ENCODE data around the gene ABI3. TPM values are rescaled to one million over a fixed set of nuclear protein-coding genes. Genes with fewer than 3 reads are reported as not detected.

The ABI3 gene
- total RNA-seq, 1 donor from 2014 or later: 32.8 TPM

DNA sequence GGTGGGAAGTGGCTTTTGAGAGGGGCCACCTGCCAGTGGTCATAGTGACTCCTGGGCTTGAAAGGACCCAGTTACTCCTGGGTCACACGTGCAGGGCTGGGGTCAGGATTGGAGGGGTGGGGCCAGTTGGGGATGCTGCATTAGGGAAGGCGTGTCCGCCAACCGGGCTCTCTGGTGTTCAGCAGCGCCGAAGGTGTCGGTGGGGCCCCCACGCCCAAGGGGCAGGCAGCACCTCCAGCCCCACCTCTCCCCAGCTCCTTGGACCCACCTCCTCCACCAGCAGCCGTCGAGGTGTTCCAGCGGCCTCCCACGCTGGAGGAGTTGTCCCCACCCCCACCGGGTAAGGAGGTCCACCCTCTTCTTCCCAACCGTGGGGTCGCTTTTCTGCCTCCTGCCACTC, 9.5 kb downstream of the ABI3 start:
- intact Hi-C loops (cut with micrococcal nuclease): loop anchor here (2.0 kb wide), 1 partner anchor 39 kb away; no protein-coding TSS in a partner anchor
- Mint-ChIP-seq H3K36me3 (ENCODE audit: low read depth) (peaks cover 47% of the 10 kb centered on the region), H3K27ac (no peak overlapping the region), H3K9me3 (no peaks in the 10 kb centered on the region), H3K4me1 (ENCODE audit: low read depth) (peaks cover 64% of the 10 kb centered on the region), H3K27me3 (ENCODE audit: insufficient read depth) (peaks cover 4% of the 10 kb centered on the region), H3K4me3 (peak overlapping the region; percentile 22)
- no peak for DNase-seq (ENCODE audit: low spot score)

DNA sequence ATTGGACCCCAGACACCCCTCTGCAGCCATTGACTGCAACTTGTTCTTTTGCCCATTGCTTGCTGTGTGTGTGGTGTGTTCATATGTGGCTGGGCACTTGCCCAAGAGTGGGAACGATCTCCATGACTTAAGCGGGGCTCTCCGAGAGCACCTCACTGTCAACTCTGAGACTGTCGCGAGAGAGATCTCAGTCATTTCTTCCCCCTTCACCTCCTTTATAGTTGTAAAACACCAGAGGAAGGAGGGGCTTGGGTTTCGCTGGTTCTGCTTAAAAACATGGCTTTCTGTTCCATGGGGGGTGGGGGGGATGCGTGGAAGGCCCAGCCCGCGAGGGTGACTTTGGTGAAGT, 12.6 kb downstream of the ABI3 start:
- H3K4me3 Mint-ChIP-seq: no peak overlapping the region
- H3K36me3 Mint-ChIP-seq (ENCODE audit: low read depth): peaks cover 33% of the 10 kb centered on the region
- H3K27ac Mint-ChIP-seq: peak overlapping the region; percentile 30
- peaks cover 45% of the 10 kb centered on the region for H3K4me1 Mint-ChIP-seq (ENCODE audit: low read depth)
- intact Hi-C loops (cut with micrococcal nuclease): no loop called here
- H3K27me3 Mint-ChIP-seq (ENCODE audit: insufficient read depth): peaks cover 14% of the 10 kb centered on the region
- H3K9me3 Mint-ChIP-seq: no peaks in the 10 kb centered on the region
- no peak for DNase-seq (ENCODE audit: low spot score)

DNA sequence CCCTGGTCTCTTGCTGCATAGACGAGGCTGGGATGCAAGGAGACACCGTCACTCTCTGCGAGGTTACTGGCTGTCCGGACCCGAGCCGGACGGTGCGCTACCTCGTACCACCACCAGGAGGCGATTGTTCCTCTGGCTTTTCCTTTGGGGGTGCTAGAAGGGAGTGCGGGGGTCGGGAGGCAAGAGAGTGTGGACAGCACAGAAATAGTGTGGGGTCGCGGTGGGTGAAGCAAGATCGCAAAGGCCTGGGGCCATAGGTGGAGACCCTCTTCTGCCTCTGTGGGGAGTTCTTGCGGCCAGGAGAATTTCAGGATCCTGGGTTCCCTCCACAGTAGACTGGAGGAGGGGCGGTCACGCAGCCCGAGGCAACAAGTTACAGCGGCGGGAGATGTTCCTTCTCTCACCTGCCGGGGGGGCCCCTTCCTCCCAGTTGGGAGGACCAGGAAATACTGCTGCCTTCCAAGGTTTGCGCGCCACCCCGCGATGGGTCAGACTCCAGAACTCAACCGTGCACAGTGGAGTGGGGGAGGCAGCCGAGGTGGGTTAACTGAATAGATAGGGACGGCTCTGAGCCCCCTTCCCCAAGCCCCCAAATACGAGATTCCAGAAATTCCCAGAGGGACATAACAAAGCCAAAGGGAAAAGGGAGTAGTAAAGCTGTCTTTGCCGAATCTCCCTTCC, 13.2 kb downstream of the ABI3 start:
- H3K27ac Mint-ChIP-seq: peak overlapping the region; percentile 30
- DNase-seq (ENCODE audit: low spot score): peak; percentile 49
- H3K4me1 Mint-ChIP-seq (ENCODE audit: low read depth): peaks cover 40% of the 10 kb centered on the region
- no peaks in the 10 kb centered on the region for H3K9me3 Mint-ChIP-seq
- intact Hi-C loops (cut with micrococcal nuclease): no loop called here
- peak overlapping the region; percentile 64 for H3K4me3 Mint-ChIP-seq
- H3K27me3 Mint-ChIP-seq (ENCODE audit: insufficient read depth): peaks cover 16% of the 10 kb centered on the region
- peaks cover 30% of the 10 kb centered on the region for H3K36me3 Mint-ChIP-seq (ENCODE audit: low read depth)

DNA sequence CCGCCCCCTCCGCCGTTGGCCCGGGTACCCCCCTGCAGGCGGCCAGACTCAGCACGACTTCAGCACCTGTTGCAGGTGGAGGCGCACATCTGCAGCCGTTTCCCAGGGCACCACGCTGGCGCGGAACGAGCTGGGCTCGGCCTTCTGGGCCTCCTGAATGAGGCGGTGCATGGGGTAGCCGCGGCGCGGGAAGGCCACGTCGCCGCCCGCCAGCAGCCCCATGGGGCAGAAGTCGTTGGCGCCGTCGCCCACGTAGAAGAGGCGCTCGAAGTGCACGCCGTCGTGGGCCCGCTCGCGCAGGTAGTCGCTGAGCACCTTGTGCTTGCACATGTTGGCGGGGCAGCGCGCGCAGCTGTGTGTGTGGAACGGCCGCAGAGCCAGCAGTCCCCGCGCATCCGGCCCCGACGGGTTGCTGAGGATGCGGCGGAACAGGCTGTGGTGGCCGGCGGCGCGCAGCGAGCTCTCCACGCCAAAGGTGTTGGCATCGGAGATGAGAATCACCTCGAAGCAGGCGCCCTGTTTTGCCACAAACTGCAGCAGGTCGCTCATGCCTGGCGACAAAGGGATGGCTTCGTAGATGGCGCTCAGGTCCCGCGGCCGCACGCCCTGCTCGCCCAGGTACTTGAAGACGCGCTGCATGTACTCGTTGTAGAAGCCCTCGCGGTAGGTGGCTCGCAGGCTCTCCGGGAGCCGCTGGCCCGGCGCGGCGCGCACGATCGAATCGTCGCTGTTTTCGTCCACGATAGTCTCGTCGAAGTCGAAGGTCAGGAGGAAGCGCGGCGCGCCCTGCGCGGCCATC, 13.9 kb downstream of the ABI3 start:
- DNase-seq (ENCODE audit: low spot score): peak; percentile 48
- peaks cover 27% of the 10 kb centered on the region for H3K36me3 Mint-ChIP-seq (ENCODE audit: low read depth)
- intact Hi-C loops (cut with micrococcal nuclease): no loop called here
- no peaks in the 10 kb centered on the region for H3K9me3 Mint-ChIP-seq
- H3K27me3 Mint-ChIP-seq (ENCODE audit: insufficient read depth): peaks cover 23% of the 10 kb centered on the region
- peaks cover 40% of the 10 kb centered on the region for H3K4me1 Mint-ChIP-seq (ENCODE audit: low read depth)
- H3K4me3 Mint-ChIP-seq: peak overlapping the region; percentile 39
- H3K27ac Mint-ChIP-seq: no peak overlapping the region

DNA sequence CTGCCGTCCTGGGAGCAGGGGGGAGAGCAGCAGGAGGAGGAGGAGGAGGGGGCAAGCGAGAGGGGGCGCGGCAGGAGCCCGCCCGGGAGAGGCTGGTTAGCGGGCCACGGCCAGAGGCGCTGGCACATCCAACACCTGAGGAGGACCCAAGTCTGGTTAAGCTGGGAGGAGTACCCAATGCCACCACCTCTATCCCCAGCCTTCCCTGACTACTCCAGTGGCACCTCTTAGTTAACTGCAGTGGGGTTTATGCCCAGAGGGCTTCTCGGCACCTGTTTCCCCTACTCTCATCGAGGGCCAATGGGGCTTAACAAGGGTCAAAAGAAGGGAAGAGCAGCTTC, 14.5 kb downstream of the ABI3 start:
- intact Hi-C loops (cut with micrococcal nuclease): loop anchor here (5.0 kb wide), 2 partner anchors 93 to 1182 kb away; partner anchors contain the start of gene B4GALNT2
- Mint-ChIP-seq H3K27me3 (ENCODE audit: insufficient read depth) (peaks cover 27% of the 10 kb centered on the region), H3K4me3 (peak overlapping the region; percentile 39), H3K4me1 (ENCODE audit: low read depth) (peaks cover 44% of the 10 kb centered on the region), H3K36me3 (ENCODE audit: low read depth) (peaks cover 27% of the 10 kb centered on the region), H3K27ac (no peak overlapping the region), H3K9me3 (no peaks in the 10 kb centered on the region)
- DNase-seq (ENCODE audit: low spot score): no peak

DNA sequence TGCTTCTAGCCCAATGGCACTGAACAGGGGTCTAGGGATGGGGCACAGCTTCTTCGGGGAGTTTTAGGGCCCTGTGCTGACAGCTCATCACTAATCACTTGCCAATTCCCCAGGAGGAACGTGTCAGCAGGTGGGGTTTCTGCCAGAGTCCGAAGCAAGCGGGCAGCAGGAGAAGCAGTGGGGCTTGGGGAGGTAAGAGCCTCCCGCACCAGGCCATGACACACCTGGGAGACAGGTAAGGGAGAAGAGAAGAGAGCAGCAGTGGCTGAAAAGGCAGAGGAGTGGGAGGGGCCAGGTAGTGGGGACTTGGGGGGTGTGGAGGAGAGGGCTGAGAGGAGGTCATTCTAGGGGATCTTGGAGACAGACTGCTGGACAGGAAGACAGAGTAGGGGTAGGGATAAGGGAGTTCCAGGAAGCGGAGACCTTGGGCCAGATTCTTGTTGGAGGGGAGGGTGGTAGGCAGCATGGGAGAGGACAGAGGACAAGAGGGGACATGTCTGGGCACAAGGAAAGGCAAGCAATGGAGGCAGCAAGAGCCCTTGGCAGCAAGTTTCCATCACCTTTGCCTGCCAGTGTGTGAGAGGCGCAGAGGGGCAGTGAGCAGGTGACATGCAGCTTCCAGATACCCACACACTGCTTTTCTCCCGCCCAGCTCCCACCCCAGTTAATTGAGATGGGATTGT, 15.2 kb downstream of the ABI3 start:
- H3K4me3 Mint-ChIP-seq: no peak overlapping the region
- intact Hi-C loops (cut with micrococcal nuclease): loop anchor here (2.0 to 5.0 kb wide), 3 partner anchors 13 to 1182 kb away; partner anchors contain the start of gene B4GALNT2
- no peak for DNase-seq (ENCODE audit: low spot score)

DNA sequence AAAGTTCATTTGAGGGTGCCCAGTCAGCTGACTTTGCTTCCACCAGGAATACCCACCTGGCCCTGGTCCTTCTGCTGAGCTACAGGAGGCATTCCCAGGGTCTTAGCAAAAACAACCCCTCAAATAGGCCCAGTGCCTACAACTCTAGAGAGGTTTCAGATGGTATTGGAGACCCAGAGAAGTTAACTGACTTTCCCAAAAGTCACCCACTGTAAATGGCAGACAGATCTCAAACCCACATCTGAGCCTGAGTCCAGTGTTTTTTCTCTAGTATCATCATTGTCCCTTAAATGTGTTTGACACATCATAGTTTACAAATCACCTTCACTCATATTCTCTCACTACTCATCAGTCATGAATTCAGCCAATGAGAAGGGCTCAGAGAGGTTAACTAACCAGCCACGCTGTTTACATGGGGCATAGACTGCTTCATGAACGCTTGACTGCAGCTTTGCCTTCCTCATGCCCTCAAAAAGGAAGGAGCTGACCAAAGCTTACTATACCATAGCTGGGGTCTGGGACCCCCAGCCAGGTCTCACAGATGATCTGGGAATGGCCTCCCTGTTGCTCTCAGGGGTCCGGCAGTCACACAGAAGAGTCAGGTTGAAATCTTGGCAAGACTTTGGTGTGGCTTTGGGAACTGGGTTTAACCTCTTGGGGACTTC, 16.4 kb downstream of the ABI3 start:
- H3K36me3 Mint-ChIP-seq (ENCODE audit: low read depth): peaks cover 23% of the 10 kb centered on the region
- H3K4me3 Mint-ChIP-seq: no peak overlapping the region
- peaks cover 47% of the 10 kb centered on the region for H3K4me1 Mint-ChIP-seq (ENCODE audit: low read depth)
- no peak overlapping the region for H3K27ac Mint-ChIP-seq
- DNase-seq (ENCODE audit: low spot score): no peak
- peaks cover 37% of the 10 kb centered on the region for H3K27me3 Mint-ChIP-seq (ENCODE audit: insufficient read depth)
- intact Hi-C loops (cut with micrococcal nuclease): loop anchor here (1.0 to 5.0 kb wide), 4 partner anchors 14 to 1180 kb away; partner anchors contain the start of gene B4GALNT2
- no peaks in the 10 kb centered on the region for H3K9me3 Mint-ChIP-seq

More for the DNA sequence above, 15.2 kb downstream of the ABI3 start:
- Mint-ChIP-seq H3K4me1 (ENCODE audit: low read depth) (peaks cover 44% of the 10 kb centered on the region), H3K9me3 (no peaks in the 10 kb centered on the region), H3K27me3 (ENCODE audit: insufficient read depth) (peaks cover 27% of the 10 kb centered on the region), H3K36me3 (ENCODE audit: low read depth) (peaks cover 24% of the 10 kb centered on the region), H3K27ac (no peak overlapping the region)

DNA sequence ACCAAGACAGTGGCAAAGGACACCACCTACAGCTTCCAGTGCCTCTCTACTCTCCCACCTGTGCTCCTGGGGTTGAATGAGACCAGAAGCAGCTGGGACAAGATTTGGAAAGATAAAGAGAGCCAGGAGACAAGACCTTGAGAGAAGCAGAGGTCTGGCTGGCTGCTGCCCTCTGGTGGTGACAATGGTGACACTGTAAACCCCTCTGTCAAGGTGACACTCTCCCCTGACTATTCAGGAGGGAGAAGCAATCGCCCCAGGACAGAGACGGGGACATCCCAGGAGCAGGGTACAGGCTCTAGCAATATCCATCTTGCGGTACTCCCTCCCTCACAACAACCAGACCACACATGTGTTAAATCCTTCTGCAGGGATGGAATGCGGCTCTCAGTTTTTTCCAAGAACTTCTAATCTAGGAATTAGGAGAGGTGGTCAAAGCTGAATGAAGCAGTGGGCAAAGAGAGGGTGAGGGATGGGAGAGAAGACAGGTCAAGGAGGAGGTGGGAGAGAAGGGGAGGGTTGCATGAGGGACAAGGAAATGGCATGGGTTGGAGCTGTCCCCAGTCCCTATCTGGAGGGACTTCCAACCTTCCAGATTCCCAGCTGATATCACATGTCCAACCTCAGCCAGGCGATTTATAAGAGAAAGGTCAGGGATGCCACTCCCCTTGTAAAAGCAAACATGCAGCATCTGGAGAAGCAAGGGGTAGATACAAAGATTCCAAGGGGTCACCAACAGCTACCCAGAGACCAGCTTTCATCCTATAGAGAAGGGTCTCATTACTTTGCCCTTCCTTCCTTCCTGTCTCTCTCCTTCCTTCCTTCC, 17.1 kb downstream of the ABI3 start:
- Mint-ChIP-seq H3K9me3 (no peaks in the 10 kb centered on the region), H3K4me3 (no peak overlapping the region), H3K36me3 (ENCODE audit: low read depth) (peaks cover 15% of the 10 kb centered on the region), H3K27me3 (ENCODE audit: insufficient read depth) (peaks cover 39% of the 10 kb centered on the region), H3K4me1 (ENCODE audit: low read depth) (peaks cover 39% of the 10 kb centered on the region), H3K27ac (peak overlapping the region; percentile 31)
- DNase-seq (ENCODE audit: low spot score): peak; percentile 61
- intact Hi-C loops (cut with micrococcal nuclease): loop anchor here (1.0 to 5.0 kb wide), 4 partner anchors 15 to 1180 kb away; partner anchors contain the start of gene B4GALNT2

DNA sequence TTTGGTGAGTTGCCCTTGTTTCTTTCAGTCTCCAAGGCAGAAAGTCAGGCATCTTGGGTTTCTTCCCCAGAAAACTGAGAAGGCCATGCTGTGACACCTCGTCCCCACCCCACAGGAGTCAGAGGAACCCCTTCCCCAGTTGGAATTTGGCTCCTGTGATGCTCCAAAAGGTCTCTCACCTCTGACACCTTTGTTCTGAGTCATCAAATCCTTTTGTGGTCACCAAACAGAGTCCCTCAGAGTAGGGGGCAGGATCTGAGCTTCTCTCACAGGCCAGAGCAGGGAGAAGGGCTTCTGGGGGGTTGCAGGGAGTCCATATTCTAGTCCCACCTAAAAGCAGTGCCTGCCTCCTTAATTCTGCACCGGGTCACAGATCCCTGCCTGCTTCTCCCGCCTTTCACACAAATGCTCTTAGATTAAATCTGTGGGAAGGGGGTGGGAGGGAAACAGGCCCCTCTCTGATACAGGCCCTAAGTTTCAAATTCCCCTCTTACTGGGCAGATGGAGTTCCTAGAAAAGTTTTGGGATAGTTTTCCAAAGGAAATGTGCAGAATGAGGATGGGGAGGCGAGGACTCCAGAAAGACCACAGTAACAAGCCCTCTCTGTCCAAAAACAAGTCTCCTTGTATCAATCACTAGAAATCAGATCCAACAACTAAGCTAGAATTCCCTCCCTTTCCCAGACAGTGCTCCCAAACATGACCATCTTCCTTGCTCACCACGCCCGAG, 18.7 kb downstream of the ABI3 start:
- Mint-ChIP-seq H3K4me1 (ENCODE audit: low read depth) (peaks cover 29% of the 10 kb centered on the region), H3K4me3 (peak overlapping the region; percentile 62), H3K9me3 (no peaks in the 10 kb centered on the region), H3K27ac (no peak overlapping the region), H3K27me3 (ENCODE audit: insufficient read depth) (peaks cover 46% of the 10 kb centered on the region), H3K36me3 (ENCODE audit: low read depth) (peaks cover 9% of the 10 kb centered on the region)
- intact Hi-C loops (cut with micrococcal nuclease): loop anchor here (5.0 kb wide), 2 partner anchors 97 to 1178 kb away; partner anchors contain the start of gene B4GALNT2
- no peak for DNase-seq (ENCODE audit: low spot score)

DNA sequence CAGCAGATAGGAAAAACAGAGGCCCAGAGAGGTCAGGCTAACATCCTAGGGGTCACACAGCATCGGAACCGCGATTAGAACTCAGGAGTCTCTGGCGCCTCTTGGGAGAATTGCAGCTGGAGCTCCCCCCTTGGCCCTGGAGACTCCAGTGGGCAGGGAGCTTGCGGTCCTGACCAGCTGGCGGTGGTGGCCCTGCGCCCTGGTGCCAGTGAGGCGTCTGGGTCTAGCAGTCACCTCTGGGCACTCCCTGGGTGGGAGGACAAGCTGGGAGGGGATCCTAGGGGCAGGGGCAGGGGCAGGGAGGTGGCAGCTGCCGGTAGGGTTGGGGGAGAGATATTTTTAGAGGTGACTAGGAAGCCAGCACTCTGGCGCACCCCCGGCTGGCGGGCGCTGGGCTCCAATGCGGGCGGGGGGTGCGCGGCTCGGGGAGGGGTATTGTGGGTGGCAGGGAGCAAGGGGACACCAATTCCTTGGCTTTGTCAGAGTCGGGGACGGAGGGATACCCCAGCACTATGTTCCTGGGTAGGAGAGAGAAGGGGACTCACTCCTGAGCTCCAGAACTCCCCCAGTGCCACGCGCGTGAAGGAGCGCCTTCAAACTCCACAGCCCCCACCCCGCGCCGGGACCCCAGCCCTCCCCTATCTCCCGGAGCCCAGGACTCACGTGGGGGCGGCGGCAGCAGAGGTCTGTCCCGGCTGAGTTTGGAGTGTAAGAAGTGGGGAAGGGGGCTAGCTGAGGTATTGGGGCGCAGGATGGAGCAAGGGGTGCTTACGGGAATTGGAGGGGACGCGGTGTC, 19.5 kb downstream of the ABI3 start:
- intact Hi-C loops (cut with micrococcal nuclease): loop anchor here (1.0 to 5.0 kb wide), 7 partner anchors 30 to 1177 kb away; partner anchors contain the start of genes B4GALNT2 and PHB1
- H3K27ac Mint-ChIP-seq: no peak overlapping the region
- peaks cover 24% of the 10 kb centered on the region for H3K4me1 Mint-ChIP-seq (ENCODE audit: low read depth)
- H3K36me3 Mint-ChIP-seq (ENCODE audit: low read depth): peaks cover 6% of the 10 kb centered on the region
- no peaks in the 10 kb centered on the region for H3K9me3 Mint-ChIP-seq
- no peak for DNase-seq (ENCODE audit: low spot score)
- H3K4me3 Mint-ChIP-seq: peak overlapping the region; percentile 87
- peaks cover 42% of the 10 kb centered on the region for H3K27me3 Mint-ChIP-seq (ENCODE audit: insufficient read depth)
